Thyroid gland (tissue), 4 donors: Measurements from ENCODE around the gene TOM1L2. TPM values are rescaled to one million over a fixed set of nuclear protein-coding genes. Genes with fewer than 3 reads are reported as not detected.

Source experiments
- DNase-seq, 2 donors: peaks; one replicate each; pipeline ENCODE4 v3.0.0-alpha.2; 2019
- H3K27ac ChIP-seq, 3 donors: fragments of 200-600 bp; sonication (generic); 1 replicate in 2 of 3; 2 replicates in 1 of 3; pipeline ENCODE4 v1.5.1; 2016 to 2019; ENCODE audit warnings: mild to moderate bottlenecking in 1 of 3, moderate library complexity in 1 of 3
- H3K27me3 ChIP-seq: fragments of 200-600 bp; sonication (generic); one replicate; pipeline ENCODE4 v1.5.1; 2019
- H3K36me3 ChIP-seq, 2 donors: fragments of 200-600 bp; sonication (generic); one replicate each; pipeline ENCODE4 v1.5.1; 2016 to 2019
- H3K4me1 ChIP-seq, 2 donors: fragments of 200-600 bp; sonication (generic); one replicate each; pipeline ENCODE4 v1.5.1; 2017 to 2019
- H3K4me3 ChIP-seq, 3 donors: fragments of 200-600 bp; sonication (generic); replicated peaks in 1 of 3; 1 replicate in 2 of 3; 2 replicates in 1 of 3; pipeline ENCODE4 v1.5.1; 2016; ENCODE audit warnings: mild to moderate bottlenecking in 1 of 3
- H3K9me3 ChIP-seq: fragments of 200-600 bp; sonication (generic); one replicate; pipeline ENCODE4 v1.5.1; 2017
- CTCF ChIP-seq, 6 experiments: fragments of 200-600 bp in 3 of 6; fragments of 450-650 bp in 3 of 6; sonication (generic) in 3 of 6; IDR thresholded peaks; one replicate each; pipeline ENCODE4 v1.5.1; 2016 to 2019; ENCODE audit warnings: antibody characterized with exemption in 6 of 6, mild to moderate bottlenecking in 2 of 6, inconsistent platforms in 1 of 6, moderate library complexity in 1 of 6
- POLR2A ChIP-seq, 2 donors: fragments of 450-650 bp; IDR thresholded peaks; one replicate each; pipeline ENCODE4 v1.6.1; 2017; ENCODE audit warnings: antibody characterized with exemption in 2 of 2, mild to moderate bottlenecking in 2 of 2, moderate library complexity in 1 of 2
- WGBS, 2 donors: methylation state at CpG; one replicate each; pipeline ENCODE4 v1.1.5; 2017; 5-methylcytosine and 5-hydroxymethylcytosine counted together
- intact Hi-C: fragments of 100-400 bp; cut with DNase I; formaldehyde crosslinking; loops from one replicate; pipeline ENCODE4 v1.15.1; 2023
- total RNA-seq, 4 donors: library from RNA; depleted of rRNA; stranded (reverse); fragments of >200 nt; gene quantifications; one replicate each; pipeline ENCODE4 v1.2.3, GENCODE V29; 2016

Gene TOM1L2
- total RNA-seq, 4 donors from 2014 or later = 138 to 881 (median 257) TPM

GRCh38 chr17:17807440-17807839, 164.8 kb downstream of the TOM1L2 start:
- Histone ChIP-seq H3K4me3 (no peak overlapping the region), H3K27ac (no peak overlapping the region), H3K27me3 (no peaks in the 10 kb centered on the region), H3K4me1 (peaks cover 32 to 37% of the 10 kb centered on the region in 2 donors), H3K36me3 (peaks cover 8 to 12% of the 10 kb centered on the region in 2 donors), H3K9me3 (no peaks in the 10 kb centered on the region)
- no peak for DNase-seq
- intact Hi-C loops = loop anchor here (5.0 kb wide), 1 partner anchor 125 kb away; the partner anchor contains the start of gene RAI1
- 100% methylated on average over 4 to 5 of the region's 5 CpGs for WGBS, 2 donors
- TF ChIP-seq CTCF (IDR thresholded peaks at IDR 0.05) = no peak
- no peak for TF ChIP-seq POLR2A (IDR thresholded peaks at IDR 0.05)

- no peaks in the 10 kb centered on the region for H3K9me3 ChIP-seq
- WGBS, 2 donors = 90 to 96% methylated on average over 15 to 16 of the region's 17 CpGs
- peaks cover 8 to 12% of the 10 kb centered on the region in 2 donors for H3K36me3 ChIP-seq
- TF ChIP-seq POLR2A (IDR thresholded peaks at IDR 0.05) = no peak
- TF ChIP-seq CTCF (IDR thresholded peaks at IDR 0.05) = no peak
- no peak overlapping the region for H3K4me3 ChIP-seq
- H3K27ac ChIP-seq = no peak overlapping the region
- H3K4me1 ChIP-seq = peaks cover 28 to 32% of the 10 kb centered on the region in 2 donors
- DNase-seq = no peak
- intact Hi-C loops = loop anchor here (5.0 kb wide), 1 partner anchor 124 kb away; the partner anchor contains the start of gene RAI1
- no peaks in the 10 kb centered on the region for H3K27me3 ChIP-seq
These were observed 165.5 kb downstream of the TOM1L2 start for GRCh38 chr17:17806611-17807274.

- peaks cover 8 to 12% of the 10 kb centered on the region in 2 donors for H3K36me3 ChIP-seq
- no peak overlapping the region for H3K27ac ChIP-seq
- TF ChIP-seq POLR2A (IDR thresholded peaks at IDR 0.05) (no peak), CTCF (IDR thresholded peaks at IDR 0.05) (no peak)
- DNase-seq = no peak
- no peaks in the 10 kb centered on the region for H3K27me3 ChIP-seq
- H3K4me1 ChIP-seq = peaks cover 25% of the 10 kb centered on the region in 2 donors
- intact Hi-C loops = loop anchor here (5.0 kb wide), 1 partner anchor 124 kb away; the partner anchor contains the start of gene RAI1
- no peak overlapping the region for H3K4me3 ChIP-seq
- no peaks in the 10 kb centered on the region for H3K9me3 ChIP-seq
- 92 to 95% methylated on average over 4 of the region's 4 CpGs for WGBS, 2 donors
These were observed 166.2 kb downstream of the TOM1L2 start for GRCh38 chr17:17806035-17806434.

- no peaks in the 10 kb centered on the region for H3K27me3 ChIP-seq
- H3K4me1 ChIP-seq = peaks cover 20 to 21% of the 10 kb centered on the region in 2 donors
- DNase-seq = no peak
- 79 to 81% methylated on average over 6 to 9 of the region's 9 CpGs for WGBS, 2 donors
- no peak overlapping the region for H3K27ac ChIP-seq
- peaks cover 8 to 12% of the 10 kb centered on the region in 2 donors for H3K36me3 ChIP-seq
- no peak overlapping the region for H3K4me3 ChIP-seq
- TF ChIP-seq POLR2A (IDR thresholded peaks at IDR 0.05) (no peak), CTCF (IDR thresholded peaks at IDR 0.05) (no peak)
- no peaks in the 10 kb centered on the region for H3K9me3 ChIP-seq
- intact Hi-C loops = loop anchor here (5.0 kb wide), 1 partner anchor 123 kb away; the partner anchor contains the start of gene RAI1
These were observed 166.6 kb downstream of the TOM1L2 start for GRCh38 chr17:17805575-17805974.

GRCh38 chr17:17804007-17804406, 168.2 kb downstream of the TOM1L2 start:
- Histone ChIP-seq H3K27ac (no peak overlapping the region), H3K4me1 (peaks cover 5% of the 10 kb centered on the region in 2 donors), H3K9me3 (no peaks in the 10 kb centered on the region), H3K27me3 (no peaks in the 10 kb centered on the region), H3K36me3 (peaks cover 8 to 12% of the 10 kb centered on the region in 2 donors), H3K4me3 (no peak overlapping the region)
- no peak for TF ChIP-seq POLR2A (IDR thresholded peaks at IDR 0.05)
- TF ChIP-seq CTCF (IDR thresholded peaks at IDR 0.05) = no peak
- intact Hi-C loops = no loop called here
- 94 to 99% methylated on average over 3 of the region's 3 CpGs for WGBS, 2 donors
- no peak for DNase-seq
